Spleen (tissue), 7 donors: ENCODE results near the gene ADAM33.

Source experiments
- POLR2AphosphoS5 ChIP-seq, 3 donors: sonication (generic); formaldehyde crosslinking; IDR thresholded peaks; one replicate each; pipeline ENCODE4 v1.5.1; 2017; ENCODE audit warnings: antibody characterized with exemption in 3 of 3
- TF ChIP-seq, protein P1 (sequence below), 11 experiments: fragments of 200-600 bp in 7 of 11; fragments of 450-650 bp in 4 of 11; sonication (generic) in 4 of 11; IDR thresholded peaks in 8 of 11; conservative IDR thresholded peaks in 3 of 11; 1 replicate in 7 of 11; 2 replicates in 4 of 11; pipeline versions ENCODE4 v1.4.0 to v1.8.0; 2016 to 2021; ENCODE audit warnings: antibody characterized with exemption in 11 of 11, inconsistent platforms in 4 of 11, mild to moderate bottlenecking in 1 of 11
- donor health status: DM: no; HTN: no; CAD: no; lungs with moderate emphysema.
- donor health status: DM: no; HTN: no; CAD: no.
- donor health status: DM: no; HTN: no; CAD: no.

DNA sequence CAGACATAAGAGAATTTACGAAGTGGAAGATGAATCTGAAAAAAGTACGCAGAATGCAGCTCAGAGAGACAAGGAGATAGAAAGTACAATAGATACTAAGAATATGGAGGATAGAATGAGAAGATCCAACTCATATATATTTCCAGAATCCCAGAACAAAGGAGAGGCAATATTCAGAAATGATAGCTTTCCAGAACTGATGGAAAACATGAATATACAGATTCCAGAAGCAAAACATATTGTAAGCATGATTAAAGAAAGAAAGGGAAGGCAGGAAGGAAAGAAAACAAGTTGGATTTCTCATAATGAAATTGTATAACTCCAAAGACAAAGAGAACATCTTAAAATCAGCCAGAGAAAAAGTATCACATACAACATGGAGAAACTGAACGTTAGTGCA lies 41.6 kb downstream of the ADAM33 start:
- TF ChIP-seq, protein P1, sequence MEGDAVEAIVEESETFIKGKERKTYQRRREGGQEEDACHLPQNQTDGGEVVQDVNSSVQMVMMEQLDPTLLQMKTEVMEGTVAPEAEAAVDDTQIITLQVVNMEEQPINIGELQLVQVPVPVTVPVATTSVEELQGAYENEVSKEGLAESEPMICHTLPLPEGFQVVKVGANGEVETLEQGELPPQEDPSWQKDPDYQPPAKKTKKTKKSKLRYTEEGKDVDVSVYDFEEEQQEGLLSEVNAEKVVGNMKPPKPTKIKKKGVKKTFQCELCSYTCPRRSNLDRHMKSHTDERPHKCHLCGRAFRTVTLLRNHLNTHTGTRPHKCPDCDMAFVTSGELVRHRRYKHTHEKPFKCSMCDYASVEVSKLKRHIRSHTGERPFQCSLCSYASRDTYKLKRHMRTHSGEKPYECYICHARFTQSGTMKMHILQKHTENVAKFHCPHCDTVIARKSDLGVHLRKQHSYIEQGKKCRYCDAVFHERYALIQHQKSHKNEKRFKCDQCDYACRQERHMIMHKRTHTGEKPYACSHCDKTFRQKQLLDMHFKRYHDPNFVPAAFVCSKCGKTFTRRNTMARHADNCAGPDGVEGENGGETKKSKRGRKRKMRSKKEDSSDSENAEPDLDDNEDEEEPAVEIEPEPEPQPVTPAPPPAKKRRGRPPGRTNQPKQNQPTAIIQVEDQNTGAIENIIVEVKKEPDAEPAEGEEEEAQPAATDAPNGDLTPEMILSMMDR (IDR thresholded peaks at IDR 0.05 in 8 of 11, conservative IDR thresholded peaks at IDR 0.05 in 3 of 11) = no peak
- no peak for TF ChIP-seq POLR2AphosphoS5 (IDR thresholded peaks at IDR 0.05)
